Measurements from ENCODE around the gene LRRC28.

Gene LRRC28
- long read RNA-seq, full-length matches to known transcripts = 61 of 94 reads
- long read RNA-seq, partial matches to known transcripts = 4 of 94 reads
- long read RNA-seq, other reads (novel, unspliced or antisense) = 29 of 94 reads

GRCh38 chr15:99250857-99251841 is at the start of gene LRRC28:
TSS of gene LRRC28 (plus strand) at chr15:99251481. CDS start at chr15:99255958, 4,477 bp downstream.
- Histone ChIP-seq H3K27ac (replicated peaks) (peak within 1 kb of the TSS; percentile 85), H3K4me3 (replicated peaks; ENCODE audit: insufficient read depth, low read length) (peak within 1 kb of the TSS; percentile 90), H3K27me3 (ENCODE audit: insufficient read depth, poor library complexity, severe bottlenecking) (no peaks in the 10 kb centered on the region)
- peak; percentile 97 to 98 for DNase-seq (ENCODE audit: low read depth in 1 of 2, low spot score in 1 of 2)
- peak; percentile 51; the same call in 1 of the 2 replicates for TF ChIP-seq SPI1 (IDR thresholded peaks at IDR 0.05; ENCODE audit: borderline replicate concordance, low read depth)
- TF ChIP-seq, protein P1, sequence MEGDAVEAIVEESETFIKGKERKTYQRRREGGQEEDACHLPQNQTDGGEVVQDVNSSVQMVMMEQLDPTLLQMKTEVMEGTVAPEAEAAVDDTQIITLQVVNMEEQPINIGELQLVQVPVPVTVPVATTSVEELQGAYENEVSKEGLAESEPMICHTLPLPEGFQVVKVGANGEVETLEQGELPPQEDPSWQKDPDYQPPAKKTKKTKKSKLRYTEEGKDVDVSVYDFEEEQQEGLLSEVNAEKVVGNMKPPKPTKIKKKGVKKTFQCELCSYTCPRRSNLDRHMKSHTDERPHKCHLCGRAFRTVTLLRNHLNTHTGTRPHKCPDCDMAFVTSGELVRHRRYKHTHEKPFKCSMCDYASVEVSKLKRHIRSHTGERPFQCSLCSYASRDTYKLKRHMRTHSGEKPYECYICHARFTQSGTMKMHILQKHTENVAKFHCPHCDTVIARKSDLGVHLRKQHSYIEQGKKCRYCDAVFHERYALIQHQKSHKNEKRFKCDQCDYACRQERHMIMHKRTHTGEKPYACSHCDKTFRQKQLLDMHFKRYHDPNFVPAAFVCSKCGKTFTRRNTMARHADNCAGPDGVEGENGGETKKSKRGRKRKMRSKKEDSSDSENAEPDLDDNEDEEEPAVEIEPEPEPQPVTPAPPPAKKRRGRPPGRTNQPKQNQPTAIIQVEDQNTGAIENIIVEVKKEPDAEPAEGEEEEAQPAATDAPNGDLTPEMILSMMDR (IDR thresholded peaks at IDR 0.05; ENCODE audit: insufficient read depth, low read length) = no peak
- TF ChIP-seq POLR2AphosphoS5 (IDR thresholded peaks at IDR 0.05; ENCODE audit: low read depth) = peak; percentile 93
- TF ChIP-seq REST (IDR thresholded peaks at IDR 0.05; ENCODE audit: insufficient replicate concordance, low read depth) = peak; percentile 56
- peak; percentile 78 for TF ChIP-seq GABPA (IDR thresholded peaks at IDR 0.05; ENCODE audit: low read depth)

- no peak for DNase-seq (ENCODE audit: low read depth in 1 of 2, low spot score in 1 of 2)
- Histone ChIP-seq H3K27ac (replicated peaks) (no peak overlapping the region), H3K4me3 (replicated peaks; ENCODE audit: insufficient read depth, low read length) (no peak overlapping the region), H3K27me3 (ENCODE audit: insufficient read depth, poor library complexity, severe bottlenecking) (no peaks in the 10 kb centered on the region)
- TF ChIP-seq, protein P1 (IDR thresholded peaks at IDR 0.05; ENCODE audit: insufficient read depth, low read length) = no peak
- TF ChIP-seq GABPA (IDR thresholded peaks at IDR 0.05; ENCODE audit: low read depth) (no peak), POLR2AphosphoS5 (IDR thresholded peaks at IDR 0.05; ENCODE audit: low read depth) (no peak), REST (IDR thresholded peaks at IDR 0.05; ENCODE audit: insufficient replicate concordance, low read depth) (no peak), SPI1 (IDR thresholded peaks at IDR 0.05; ENCODE audit: borderline replicate concordance, low read depth) (no peak)
Observed at GRCh38 chr15:99202176-99202552, 49.1 kb upstream of the LRRC28 start.

GRCh38 chr15:99207672-99208071 is 43.6 kb upstream of the LRRC28 start:
- Histone ChIP-seq H3K27me3 (ENCODE audit: insufficient read depth, poor library complexity, severe bottlenecking) (no peaks in the 10 kb centered on the region), H3K27ac (replicated peaks) (no peak overlapping the region), H3K4me3 (replicated peaks; ENCODE audit: insufficient read depth, low read length) (no peak overlapping the region)
- DNase-seq (ENCODE audit: low read depth in 1 of 2, low spot score in 1 of 2) = no peak
- TF ChIP-seq SPI1 (IDR thresholded peaks at IDR 0.05; ENCODE audit: borderline replicate concordance, low read depth) (no peak), GABPA (IDR thresholded peaks at IDR 0.05; ENCODE audit: low read depth) (no peak), POLR2AphosphoS5 (IDR thresholded peaks at IDR 0.05; ENCODE audit: low read depth) (no peak), REST (IDR thresholded peaks at IDR 0.05; ENCODE audit: insufficient replicate concordance, low read depth) (no peak)
- TF ChIP-seq, protein P1 (IDR thresholded peaks at IDR 0.05; ENCODE audit: insufficient read depth, low read length) = no peak
